GM21360 (cell line): Measurements from ENCODE around the gene AK8.

Experiments used
- ATAC-seq: cut with Tn5 transposase; IDR thresholded peaks from one replicate; pipeline ENCODE4 v1.9.1; 2021; ENCODE audit warnings: mild to moderate bottlenecking, moderate library complexity; ENCODE audit not compliant: unreplicated experiment

AK8 gene

DNA sequence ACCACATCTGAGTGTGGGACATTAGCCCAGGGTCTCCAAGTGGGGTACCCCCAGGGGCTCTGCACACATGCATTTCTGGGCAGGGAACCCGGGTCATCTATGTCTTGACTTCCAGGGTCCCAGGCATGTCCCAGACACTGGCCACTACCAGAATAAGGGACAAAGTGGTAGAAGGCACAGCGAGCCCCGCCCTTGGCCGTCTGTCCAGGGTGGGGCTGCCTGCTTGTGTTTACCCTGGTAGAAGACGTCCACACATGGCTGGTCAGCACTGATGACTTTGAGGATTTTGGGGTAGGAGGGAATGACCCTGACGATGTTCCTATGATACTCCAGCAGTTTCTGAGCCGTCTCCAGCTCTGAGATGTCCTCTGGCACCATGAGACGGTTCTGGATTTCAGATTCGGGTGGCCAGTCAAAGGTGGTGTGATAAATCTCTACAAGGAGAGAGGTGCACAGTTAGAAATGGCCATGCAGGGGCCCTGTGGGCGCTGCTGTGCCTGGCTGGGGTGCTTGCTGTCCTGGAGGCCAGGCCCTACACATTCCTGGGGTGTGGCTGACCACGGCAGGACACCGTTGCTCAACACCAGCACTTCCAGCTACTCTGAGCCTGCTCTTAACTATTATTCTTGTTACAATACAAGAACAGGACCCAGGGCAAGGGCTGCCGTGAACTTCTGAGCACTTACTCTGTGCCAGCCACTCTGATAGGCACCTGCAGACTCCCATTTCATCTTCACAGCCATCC is 51.3 kb downstream of the AK8 start:
- no peak for ATAC-seq

DNA sequence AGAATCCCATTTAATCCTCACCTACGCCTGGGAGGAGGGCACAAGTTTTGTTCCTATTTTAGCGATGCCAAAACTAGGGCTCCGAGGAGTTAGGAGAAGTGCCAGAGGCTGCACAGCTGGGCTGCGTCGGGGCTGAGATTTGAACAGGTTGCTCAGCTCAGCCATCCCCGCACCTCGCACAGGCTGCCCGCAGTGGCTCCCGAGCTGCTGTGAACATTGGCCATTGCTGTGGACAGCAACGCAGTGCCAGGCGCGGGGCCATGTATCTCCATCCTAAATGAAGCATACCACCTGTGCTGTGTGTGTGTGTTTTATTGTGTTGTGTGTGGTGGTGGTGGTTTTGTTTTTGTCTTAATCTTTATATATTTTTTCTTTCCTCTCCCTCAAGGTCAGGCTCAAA is 52.0 kb downstream of the AK8 start:
- ATAC-seq = no peak

- ATAC-seq = no peak
Measured at GRCh38 chr9:132825430-132825829, 52.7 kb downstream of the AK8 start.

GRCh38 chr9:132824951-132825350 is 53.1 kb downstream of the AK8 start:
- no peak for ATAC-seq

DNA sequence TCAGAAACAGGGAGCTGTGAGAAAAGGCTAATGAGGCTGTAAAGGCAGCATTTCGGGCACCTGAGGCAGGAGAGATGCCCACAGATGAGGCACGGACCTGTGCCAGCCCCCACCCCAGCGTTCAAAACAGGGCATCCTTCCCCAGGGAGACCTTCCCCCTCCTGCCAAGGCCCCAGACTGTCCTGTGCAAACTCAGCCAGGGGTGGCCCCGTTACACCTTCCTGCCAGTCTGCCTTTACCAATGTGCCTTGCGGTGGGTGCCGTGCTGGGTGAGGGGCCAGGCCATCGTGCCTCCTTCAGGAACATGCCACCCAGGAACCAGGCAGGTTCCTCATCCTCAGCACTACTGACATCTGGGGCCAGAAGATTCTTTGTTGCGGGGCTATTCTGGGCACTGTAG is 53.9 kb downstream of the AK8 start:
- ATAC-seq = no peak

GRCh38 chr9:132823370-132824145 is 54.5 kb downstream of the AK8 start:
- no peak for ATAC-seq

DNA sequence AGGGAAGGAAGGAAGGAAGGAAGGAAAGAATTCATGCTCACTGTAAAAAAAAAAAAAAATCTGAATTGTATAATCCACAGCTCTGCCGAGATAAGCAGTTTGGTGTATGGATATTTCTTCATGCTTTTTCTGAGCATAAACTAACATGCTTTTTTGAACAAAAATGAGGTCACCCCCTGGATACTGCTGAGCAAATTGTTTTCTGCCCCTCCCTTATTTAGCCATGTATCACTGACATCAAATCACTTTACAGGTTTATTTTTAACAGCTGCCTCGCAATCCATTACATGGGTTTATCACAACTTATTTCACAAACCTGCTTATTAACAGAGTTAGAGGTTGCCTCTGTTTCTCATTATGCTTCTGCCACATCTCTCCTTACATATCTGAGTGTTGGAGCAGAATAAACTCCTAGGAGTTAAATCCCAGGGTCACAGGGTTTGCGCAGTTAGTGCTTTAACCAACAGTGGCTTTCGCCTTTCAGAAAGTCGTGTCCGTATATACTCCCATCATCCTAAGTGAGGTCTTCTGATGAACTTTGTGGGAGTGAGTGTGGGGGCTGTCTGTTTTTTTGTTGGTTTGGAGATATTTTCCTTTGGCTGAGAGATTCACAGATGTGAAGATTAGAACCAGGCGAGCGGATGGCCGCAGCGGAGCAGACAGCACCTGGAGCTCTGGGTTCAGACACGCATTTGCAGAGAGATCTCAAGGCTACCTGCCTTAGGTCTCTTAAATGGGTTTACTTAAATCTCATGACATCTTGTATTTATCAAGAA is 57.7 kb downstream of the AK8 start:
- ATAC-seq = no peak

GRCh38 chr9:132818588-132818987 is 59.5 kb downstream of the AK8 start:
- ATAC-seq = no peak

- ATAC-seq = no peak
Measured at GRCh38 chr9:132814937-132815336, 63.1 kb downstream of the AK8 start.

GRCh38 chr9:132813115-132813771 is 64.8 kb downstream of the AK8 start:
- no peak for ATAC-seq

- no peak for ATAC-seq
Measured at GRCh38 chr9:132811985-132812384, 66.1 kb downstream of the AK8 start.

DNA sequence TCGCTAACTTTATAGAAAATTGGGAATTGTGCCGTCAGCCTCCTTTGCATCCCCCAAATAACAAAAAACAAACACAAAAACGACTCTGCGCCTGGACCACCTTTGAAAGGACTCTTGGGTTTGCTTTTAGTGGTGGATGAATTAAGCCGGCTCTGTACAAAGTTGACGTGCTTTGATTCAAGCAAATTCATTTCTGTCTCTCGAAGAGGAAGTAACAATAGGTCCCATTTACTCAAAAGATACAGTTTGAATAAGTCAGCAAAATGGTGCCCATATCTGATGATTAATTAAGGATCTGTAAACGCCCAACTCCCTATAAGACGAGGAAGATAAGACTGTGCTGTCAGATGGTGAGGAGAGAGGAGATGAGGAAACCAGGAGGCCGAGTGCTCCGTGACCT is 67.8 kb downstream of the AK8 start:
- ATAC-seq = no peak

DNA sequence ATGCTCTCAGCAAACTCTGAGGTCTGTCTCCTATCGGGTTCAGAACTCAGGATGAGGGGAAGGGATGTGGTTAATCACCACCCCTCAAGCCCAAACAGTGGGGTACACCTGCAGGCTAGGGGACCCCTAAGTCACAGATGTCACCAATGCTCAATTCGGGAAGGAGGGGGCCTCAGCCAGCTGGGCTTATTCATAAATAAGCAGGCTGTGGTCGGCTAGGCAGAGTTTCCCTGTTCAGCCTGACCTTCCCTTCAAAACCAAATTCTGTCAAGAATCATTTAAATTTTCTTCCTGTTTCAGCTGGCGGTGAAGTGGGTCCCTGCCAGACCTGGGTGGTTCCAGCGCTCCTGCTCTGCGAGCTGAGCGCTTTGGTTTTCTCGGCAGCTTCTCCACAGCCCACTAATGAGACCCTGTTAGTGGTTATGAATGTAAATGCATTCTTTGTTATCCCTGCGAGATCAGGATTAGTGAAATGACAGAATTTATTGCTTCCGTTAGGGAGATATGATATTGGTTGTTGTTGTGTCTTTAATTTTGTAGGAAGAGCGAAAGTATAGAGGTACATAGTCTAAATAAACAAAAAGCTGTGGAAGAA is 68.3 kb downstream of the AK8 start:
- ATAC-seq = no peak

GRCh38 chr9:132808645-132809044 is 69.4 kb downstream of the AK8 start:
- no peak for ATAC-seq

GRCh38 chr9:132806723-132807421 is 71.2 kb downstream of the AK8 start:
- ATAC-seq = no peak

GRCh38 chr9:132806306-132806705 is 71.8 kb downstream of the AK8 start:
- no peak for ATAC-seq

GRCh38 chr9:132804576-132805295 is 73.3 kb downstream of the AK8 start:
- ATAC-seq = no peak

DNA sequence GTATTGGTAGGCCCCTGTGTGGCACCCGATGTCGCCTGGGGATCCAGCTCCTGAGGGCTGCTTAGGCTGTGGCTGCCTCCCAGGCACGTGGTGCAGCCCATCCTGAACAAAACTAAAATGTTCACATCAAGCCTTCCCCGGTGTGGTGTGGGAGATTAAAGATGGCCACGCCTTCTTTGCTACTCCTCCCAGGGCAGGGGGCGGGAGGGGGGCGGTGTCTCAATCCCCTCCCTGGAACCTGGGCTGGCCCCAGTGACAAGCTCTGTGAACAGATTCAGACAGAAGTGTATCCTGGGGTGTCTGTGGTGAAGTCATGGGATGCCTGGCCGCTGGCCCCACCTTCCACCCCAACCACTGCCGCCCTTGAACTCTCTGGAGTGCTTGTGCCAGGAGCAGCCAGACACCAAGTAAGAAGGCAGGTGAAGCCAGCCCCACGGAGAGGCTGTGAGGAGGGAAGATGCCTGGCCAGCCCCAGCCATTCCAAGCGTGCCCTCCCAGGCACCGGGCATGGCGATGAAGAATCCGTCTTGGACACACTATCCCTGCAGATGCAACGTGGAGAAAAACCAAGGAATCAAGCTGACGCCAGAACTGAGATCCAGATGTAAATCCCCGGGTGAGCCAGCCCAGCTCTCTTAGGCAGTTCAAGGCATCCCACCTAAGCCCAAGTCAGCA is 75.8 kb downstream of the AK8 start:
- no peak for ATAC-seq

DNA sequence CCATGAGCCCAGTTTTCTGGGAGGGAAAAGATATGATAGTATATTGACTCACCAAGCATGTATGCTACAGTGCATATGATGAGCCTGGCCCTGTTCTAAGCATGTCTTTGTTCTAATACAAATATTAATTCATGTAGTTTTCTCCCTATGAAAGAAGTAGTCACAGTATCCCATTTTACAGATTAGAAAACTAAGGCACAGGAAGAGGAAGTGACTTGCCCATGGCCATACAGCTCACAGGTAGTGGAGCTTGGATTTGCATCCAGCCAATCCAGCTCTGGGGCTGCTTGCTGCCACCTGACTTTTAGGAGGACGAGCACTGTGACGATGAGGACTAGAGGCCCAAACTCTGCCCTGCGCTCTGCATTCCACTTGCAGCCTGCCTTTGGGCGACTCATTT is 76.4 kb downstream of the AK8 start:
- no peak for ATAC-seq
